HG02610 (cell line): Measurements from ENCODE around the gene TRANK1.
A peak's percentile ranks its signal among the peaks of the same experiment; 100 is the strongest.

ENCODE experiments used
- ATAC-seq: cut with Tn5 transposase; IDR thresholded peaks from one replicate; pipeline ENCODE4 v1.9.1; 2021; ENCODE audit warnings: mild to moderate bottlenecking, moderate library complexity; ENCODE audit not compliant: unreplicated experiment

The TRANK1 gene

GRCh38 chr3:36811768-36812167, 133.1 kb downstream of the TRANK1 start:
- no peak for ATAC-seq

GRCh38 chr3:36804295-36805055, 140.4 kb downstream of the TRANK1 start:
- no peak for ATAC-seq

GRCh38 chr3:36803091-36803791, 141.6 kb downstream of the TRANK1 start:
- ATAC-seq: no peak

- ATAC-seq: no peak
Observed at GRCh38 chr3:36800533-36801116, 144.2 kb downstream of the TRANK1 start.

DNA sequence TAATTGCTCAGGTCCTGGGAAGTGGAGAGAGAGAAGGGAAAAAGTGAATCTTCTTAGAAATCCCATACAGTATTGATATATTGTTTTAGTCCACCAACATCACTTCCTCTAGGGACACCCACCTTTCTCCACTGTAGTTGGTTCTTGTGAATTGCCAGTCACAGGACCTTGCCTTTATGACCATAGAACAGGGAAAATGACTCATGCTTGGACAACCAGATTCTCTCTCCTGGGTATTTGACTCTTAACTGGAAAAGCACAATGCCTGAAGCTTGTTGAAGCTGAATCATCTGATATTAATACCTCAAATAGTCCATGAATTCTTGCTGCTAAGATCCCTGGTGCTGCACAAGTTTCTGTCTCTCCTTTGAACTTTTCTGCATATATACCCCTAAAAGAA, 148.0 kb downstream of the TRANK1 start:
- ATAC-seq: no peak

GRCh38 chr3:36796161-36796560, 148.7 kb downstream of the TRANK1 start:
- no peak for ATAC-seq

- ATAC-seq: no peak
Observed at GRCh38 chr3:36795622-36796021, 149.2 kb downstream of the TRANK1 start.

GRCh38 chr3:36792342-36792741, 152.5 kb downstream of the TRANK1 start:
- ATAC-seq: no peak

DNA sequence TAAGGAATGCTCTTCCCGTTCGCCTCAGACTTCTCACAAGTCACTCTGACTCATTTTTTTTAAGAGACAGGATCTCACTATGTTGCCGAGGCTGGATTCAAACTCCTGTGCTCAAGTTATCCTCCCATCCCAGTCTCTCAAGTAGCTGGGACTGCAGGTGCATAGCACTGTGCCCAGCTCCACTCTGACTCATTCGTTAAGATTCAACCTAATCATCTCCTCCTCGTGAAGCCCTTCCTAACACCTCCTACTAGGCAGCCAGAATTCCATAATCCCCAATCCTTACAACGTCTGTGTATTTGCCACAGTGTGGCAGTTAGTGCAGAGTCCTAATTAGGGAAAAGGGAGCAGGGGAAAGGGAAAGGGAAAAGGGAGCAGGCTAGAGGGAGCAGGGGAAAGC, 154.1 kb downstream of the TRANK1 start:
- no peak for ATAC-seq

DNA sequence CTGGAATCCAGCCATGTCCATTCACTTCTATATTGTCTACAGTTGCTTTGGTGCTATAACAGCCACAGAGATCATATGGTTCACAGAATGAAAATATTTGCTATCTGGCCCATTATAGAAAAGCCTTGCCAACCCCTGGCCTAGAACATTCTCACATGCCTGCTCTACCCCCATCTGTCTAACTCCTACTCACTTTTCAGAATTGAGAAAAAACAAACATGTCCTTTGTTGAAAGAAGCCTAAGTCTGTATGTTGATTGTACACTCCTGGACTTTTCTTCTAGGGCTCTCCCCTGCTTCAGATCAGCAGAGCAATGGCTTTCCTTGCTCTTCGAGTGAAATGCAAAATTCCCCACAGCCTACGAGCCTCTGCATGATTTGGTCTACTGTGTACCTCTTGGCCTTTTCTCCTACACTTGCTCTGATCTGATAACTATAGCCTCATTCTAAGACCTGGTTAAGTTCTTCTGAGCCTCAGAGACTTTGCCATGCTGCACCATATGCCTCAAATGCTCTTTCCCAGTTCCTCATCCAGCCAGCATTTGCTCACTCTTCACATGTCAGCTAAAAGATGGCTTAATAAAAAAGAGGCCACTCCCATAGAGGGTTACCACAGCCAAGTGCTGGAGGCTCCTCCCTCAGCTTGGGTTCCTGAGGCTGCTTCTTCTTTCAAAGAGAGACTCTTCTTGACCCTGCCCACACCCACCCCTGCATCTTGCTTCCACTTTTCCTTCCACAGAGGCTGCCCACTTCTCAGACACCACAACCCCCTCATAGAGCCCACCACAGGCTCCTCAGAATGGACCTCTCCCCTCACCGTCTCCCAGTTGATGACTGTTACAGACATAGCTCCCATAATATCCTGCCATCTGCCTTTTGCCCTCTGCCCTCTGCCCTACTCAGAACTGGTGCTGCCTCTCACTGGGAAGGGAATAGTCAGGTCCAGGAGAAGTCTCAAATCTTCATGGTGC, 157.6 kb downstream of the TRANK1 start:
- ATAC-seq: no peak

DNA sequence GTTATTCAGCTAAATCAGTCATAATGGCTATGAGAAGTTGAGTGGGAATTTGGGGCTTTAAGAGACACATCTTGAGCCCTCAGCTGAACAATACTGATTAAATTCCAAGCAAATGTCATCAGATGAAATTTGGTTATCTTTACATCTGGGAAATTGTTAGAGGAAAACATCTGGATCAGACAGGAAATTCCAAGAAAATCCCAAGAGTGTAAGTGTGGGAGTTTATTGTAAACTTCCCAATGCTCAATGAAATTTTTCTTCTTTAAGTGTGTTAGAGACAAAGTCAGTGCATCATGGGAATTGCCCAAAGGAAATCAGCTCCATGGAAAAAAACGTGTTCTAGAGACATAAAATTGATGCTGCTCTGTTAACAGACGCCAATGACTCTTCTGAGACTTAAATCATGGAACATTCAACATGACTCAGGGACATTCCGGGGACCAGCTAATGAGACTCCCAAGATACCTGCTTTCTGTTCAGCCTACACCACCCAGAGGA, 160.7 kb downstream of the TRANK1 start:
- no peak for ATAC-seq

DNA sequence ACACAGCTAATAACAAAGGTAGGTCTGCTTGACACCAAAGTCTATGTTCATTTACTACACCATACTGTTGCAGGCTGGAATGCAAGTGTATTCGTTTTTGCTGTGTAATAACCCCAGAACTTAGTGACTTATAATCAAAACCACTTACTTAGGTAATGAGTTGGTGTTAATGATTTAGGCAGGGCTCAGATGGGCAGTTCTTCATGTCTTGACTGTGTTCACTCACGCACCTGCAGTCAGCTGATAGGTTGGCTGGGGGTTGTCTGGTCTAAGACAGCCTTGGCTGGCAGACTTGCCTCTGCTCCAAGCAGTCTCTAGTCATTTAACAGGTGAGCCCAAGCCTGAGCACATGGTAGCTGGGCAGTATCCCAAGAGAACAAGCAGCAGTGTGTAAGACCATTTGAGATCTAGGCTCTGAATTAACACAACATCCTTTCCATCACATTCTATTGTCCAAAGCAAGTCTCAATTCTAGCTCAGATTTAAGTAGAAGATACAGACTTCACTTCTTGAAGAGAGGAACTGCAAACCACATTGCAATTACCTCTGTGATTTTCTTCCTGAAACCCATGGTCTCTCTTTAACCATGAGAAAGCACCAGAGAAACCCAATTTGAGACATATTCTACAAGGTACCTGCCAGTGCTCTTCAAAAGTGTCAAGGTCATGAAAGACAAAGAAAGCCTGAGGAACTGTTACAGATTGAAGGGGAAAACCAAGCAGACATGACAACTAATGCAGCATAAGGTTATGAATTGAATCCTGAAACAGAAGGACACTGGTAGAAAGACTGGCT, 167.2 kb downstream of the TRANK1 start:
- peak; percentile 42 for ATAC-seq
